ENCODE results near the gene SCRN1.

- TF ChIP-seq, protein P1, sequence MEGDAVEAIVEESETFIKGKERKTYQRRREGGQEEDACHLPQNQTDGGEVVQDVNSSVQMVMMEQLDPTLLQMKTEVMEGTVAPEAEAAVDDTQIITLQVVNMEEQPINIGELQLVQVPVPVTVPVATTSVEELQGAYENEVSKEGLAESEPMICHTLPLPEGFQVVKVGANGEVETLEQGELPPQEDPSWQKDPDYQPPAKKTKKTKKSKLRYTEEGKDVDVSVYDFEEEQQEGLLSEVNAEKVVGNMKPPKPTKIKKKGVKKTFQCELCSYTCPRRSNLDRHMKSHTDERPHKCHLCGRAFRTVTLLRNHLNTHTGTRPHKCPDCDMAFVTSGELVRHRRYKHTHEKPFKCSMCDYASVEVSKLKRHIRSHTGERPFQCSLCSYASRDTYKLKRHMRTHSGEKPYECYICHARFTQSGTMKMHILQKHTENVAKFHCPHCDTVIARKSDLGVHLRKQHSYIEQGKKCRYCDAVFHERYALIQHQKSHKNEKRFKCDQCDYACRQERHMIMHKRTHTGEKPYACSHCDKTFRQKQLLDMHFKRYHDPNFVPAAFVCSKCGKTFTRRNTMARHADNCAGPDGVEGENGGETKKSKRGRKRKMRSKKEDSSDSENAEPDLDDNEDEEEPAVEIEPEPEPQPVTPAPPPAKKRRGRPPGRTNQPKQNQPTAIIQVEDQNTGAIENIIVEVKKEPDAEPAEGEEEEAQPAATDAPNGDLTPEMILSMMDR (conservative IDR thresholded peaks at IDR 0.05; ENCODE audit: low read depth, low read length), result no peak
- TF ChIP-seq EZH2 (IDR thresholded peaks at IDR 0.05; ENCODE audit: low read length, unreplicated experiment) (no peak), EZH2phosphoT487 (IDR thresholded peaks at IDR 0.05; ENCODE audit: borderline replicate concordance, low read length) (no peak)
These were observed 91.3 kb downstream of the SCRN1 start for GRCh38 chr7:29898301-29898700.
